Endothelial cell of umbilical vein (primary cell): ENCODE results near the gene ACTA2. TPM values are rescaled to one million over a fixed set of nuclear protein-coding genes. Genes with fewer than 3 reads are reported as not detected.

Source experiments
- BruUV-seq: library from RNA; stranded (reverse); fragments of 400-500 nt; replicated peaks from 2 replicates; lab custom pipeline; 2021; lab: Mats Ljungman, UMichigan
- CTCF ChIA-PET: fragments of 300-600, 350-600 bp; sonication (Branson Sonifier 250); formaldehyde crosslinking; loops from one replicate; lab custom pipeline; 2021; ENCODE audit warnings: antibody characterized with exemption, inconsistent platforms; lab: Charles Lee
- POLR2A ChIA-PET: fragments of 300-600, 350-600 bp; sonication (Branson Sonifier 250); formaldehyde crosslinking; loops from one replicate; lab custom pipeline; 2021; ENCODE audit warnings: antibody characterized with exemption, inconsistent platforms; lab: Charles Lee
- DNase-seq: peaks from one replicate; pipeline ENCODE4 v3.0.0-alpha.2; 2011; ENCODE audit warnings: low read depth, low spot score
- FAIRE-seq: peaks from 2 replicates; lab custom pipeline; 2011; peaks lifted over from hg19 to GRCh38; lab: Jason Lieb, UNC
- H2AFZ ChIP-seq: 2 replicates; pipeline ENCODE4 v1.6.0; 2012; ENCODE audit warnings: low read depth, low read length, control low read depth, inconsistent platforms
- H3K27ac ChIP-seq: 2 replicates; pipeline ENCODE4 v1.5.1; 2011; ENCODE audit warnings: low read depth, mild to moderate bottlenecking, control low read depth, low read length, moderate library complexity; ENCODE audit not compliant: insufficient read depth
- H3K27me3 ChIP-seq, 2 experiments: 2 replicates each; pipeline versions ENCODE4 v1.6.0 to v1.6.1; 2011; ENCODE audit warnings: low read length in 2 of 2, mixed read lengths in 1 of 2; ENCODE audit not compliant: control insufficient read depth in 2 of 2, insufficient read depth in 2 of 2
- H3K36me3 ChIP-seq, 2 experiments: 2 replicates in 1 of 2; 3 replicates in 1 of 2; pipeline ENCODE4 v1.5.1; 2011; ENCODE audit warnings: low read length in 2 of 2, mild to moderate bottlenecking in 1 of 2, moderate library complexity in 1 of 2; ENCODE audit not compliant: control insufficient read depth in 2 of 2, insufficient read depth in 2 of 2; ENCODE audit errors: extremely low read depth in 1 of 2
- H3K4me1 ChIP-seq: 3 replicates; pipeline ENCODE4 v1.5.1; 2011; ENCODE audit warnings: mild to moderate bottlenecking, low read length; ENCODE audit not compliant: control insufficient read depth, insufficient read depth; ENCODE audit errors: extremely low read depth
- H3K4me2 ChIP-seq: 2 replicates; pipeline ENCODE4 v1.6.1; 2011; ENCODE audit warnings: low read length, control low read depth, mixed read lengths; ENCODE audit not compliant: insufficient read depth
- H3K4me3 ChIP-seq, 3 experiments: fragments of 200-600 bp in 1 of 3; sonication (generic), shearing (Covaris generic) in 1 of 3; replicated peaks in 1 of 3; 2 replicates each; pipeline ENCODE4 v1.5.1; 2011 to 2016; ENCODE audit warnings: control low read depth in 3 of 3, low read length in 3 of 3, mild to moderate bottlenecking in 2 of 3, inconsistent platforms in 1 of 3, low read depth in 1 of 3, moderate library complexity in 1 of 3; ENCODE audit not compliant: insufficient read depth in 1 of 3
- H3K79me2 ChIP-seq: 2 replicates; pipeline ENCODE4 v1.6.0; 2012; ENCODE audit warnings: low read length, inconsistent platforms; ENCODE audit not compliant: control insufficient read depth, insufficient read depth
- H3K9ac ChIP-seq: replicated peaks from 2 replicates; pipeline ENCODE3; 2011; ENCODE audit warnings: low read length, control low read depth; ENCODE audit not compliant: insufficient read depth; ENCODE audit errors: extremely low read depth
- H3K9me1 ChIP-seq: replicated peaks from 3 replicates; pipeline ENCODE4 v1.6.0; 2011; ENCODE audit warnings: mild to moderate bottlenecking, low read length; ENCODE audit not compliant: control insufficient read depth, insufficient read depth; ENCODE audit errors: extremely low read depth
- H3K9me3 ChIP-seq: replicated peaks from 2 replicates; pipeline ENCODE4 v1.5.1; 2012; ENCODE audit warnings: low read length, inconsistent platforms; ENCODE audit not compliant: control insufficient read depth, insufficient read depth
- H4K20me1 ChIP-seq: replicated peaks from 2 replicates; pipeline ENCODE3; 2011; ENCODE audit warnings: mild to moderate bottlenecking, low read length; ENCODE audit not compliant: control insufficient read depth, insufficient read depth; ENCODE audit errors: extremely low read depth
- CTCF ChIP-seq, 2 donors: IDR thresholded peaks; 1 replicate in 1 of 2; 2 replicates in 1 of 2; pipeline ENCODE4 v1.5.1; 2011; ENCODE audit warnings: low read length in 2 of 2, mild to moderate bottlenecking in 2 of 2, moderate library complexity in 2 of 2, control low read depth in 1 of 2, inconsistent platforms in 1 of 2, low read depth in 1 of 2; ENCODE audit not compliant: insufficient read depth in 1 of 2; ENCODE audit errors: extremely low read depth in 1 of 2
- FOS ChIP-seq: IDR thresholded peaks from 2 replicates; pipeline ENCODE4 v1.6.1; 2011; ENCODE audit warnings: mild to moderate bottlenecking, low read length, moderate library complexity, borderline replicate concordance; ENCODE audit not compliant: insufficient read depth
- MAX ChIP-seq: IDR thresholded peaks from 2 replicates; pipeline ENCODE4 v1.6.1; 2011; ENCODE audit not compliant: insufficient read depth, insufficient read length
- POLR2AphosphoS5 ChIP-seq: IDR thresholded peaks from 2 replicates; pipeline ENCODE4 v1.6.1; 2012; ENCODE audit warnings: low read depth, mild to moderate bottlenecking, control low read depth, low read length, moderate library complexity; ENCODE audit not compliant: insufficient read depth
- dilution Hi-C: fragments of 300-500 bp; cut with MboI; formaldehyde crosslinking; loops from one replicate; pipeline ENCODE4 v1.15.0; 2019; ENCODE audit warnings: low sequenced_read_pairs; ENCODE audit not compliant: extremely low pct_ligation_motif_present
- intact Hi-C: fragments of 100-400 bp; cut with micrococcal nuclease; formaldehyde crosslinking; loops from one replicate; pipeline ENCODE4 v1.10.0; 2022
- polyA plus RNA-seq, 4 experiments: library from polyadenylated mRNA; depleted of rRNA in 3 of 4; stranded (reverse) in 3 of 4; unstranded in 1 of 4; fragments of >200 nt; gene quantifications; 2 replicates each; pipeline versions ENCODE4 v1.2.1 to v1.2.3, GENCODE V29; 2011 to 2012; ENCODE audit warnings: missing spikeins in 1 of 4
- total RNA-seq: library from RNA; stranded (reverse); gene quantifications from 2 replicates; pipeline ENCODE4 v1.2.3, GENCODE V29; 2021

ACTA2 gene
- total and polyA plus RNA-seq, 2 donors (not counting 3 experiments of a cell fraction or from before 2014, with no cell fraction given), result 6.3 to 9.7 TPM

- intact Hi-C loops, result loop anchor here (2.0 kb wide), 1 partner anchor 215 kb away; the partner anchor contains the start of gene CH25H
- TF ChIP-seq FOS (no peak), POLR2AphosphoS5 (peak; percentile 47), MAX (no peak), CTCF (IDR thresholded peaks at IDR 0.05; ENCODE audit: extremely low read depth in 1 of 2, insufficient read depth in 1 of 2, low read depth in 1 of 2, low read length in 2 of 2) (no peak)
Measured at GRCh38 chr10:88991161-88991898, 38.8 kb upstream of the ACTA2 start.

More at GRCh38 chr10:88991161-88991898, 38.8 kb upstream of the ACTA2 start:
- Histone ChIP-seq H3K27ac (peak overlapping the region; percentile 6), H3K9me1 (no peaks in the 10 kb centered on the region), H3K36me3 (no peaks in the 10 kb centered on the region), H3K79me2 (no peaks in the 10 kb centered on the region), H3K27me3 (peaks cover 11 to 22% of the 10 kb centered on the region in 2 experiments), H3K4me1 (peaks cover 12% of the 10 kb centered on the region), H2AFZ (peak overlapping the region; percentile 77), H3K4me2 (peak overlapping the region; percentile 83), H4K20me1 (no peaks in the 10 kb centered on the region), H3K9me3 (no peaks in the 10 kb centered on the region), H3K4me3 (peak overlapping the region; percentile 76 to 84 (median 84)), H3K9ac (peak overlapping the region; percentile 50)
- ChIA-PET CTCF (interaction anchor here (0.8 to 2.6 kb wide), 13 partner anchors 9 to 226 kb away, joined by 3 to 15 read pairs (median 6); no protein-coding TSS in a partner anchor), POLR2A (interaction anchor here (0.6 kb wide), 1 partner anchor 9 kb away, joined by 3 read pairs; no protein-coding TSS in a partner anchor)
- TSS peak; percentile 63 for BruUV-seq
- DNase-seq, result peak; percentile 63
- peak; percentile 46 for FAIRE-seq
- dilution Hi-C loops, result loop anchor here (25.0 kb wide), 1 partner anchor 221 kb away; the partner anchor contains the start of gene CH25H
